Esophagus muscularis mucosa (tissue), 4 donors: Measurements from ENCODE around the gene EFCC1. TPM values are rescaled to one million over a fixed set of nuclear protein-coding genes. Genes with fewer than 3 reads are reported as not detected.
A peak's percentile ranks its signal among the peaks of the same experiment; 100 is the strongest.

Experiments used
- DNase-seq: peaks from one replicate; pipeline ENCODE4 v3.0.0-alpha.2; 2017; ENCODE audit errors: extremely low spot score
- H3K27ac ChIP-seq, 4 donors: fragments of 200-600 bp; sonication (generic); replicated peaks in 1 of 4; 1 replicate in 3 of 4; 2 replicates in 1 of 4; pipeline ENCODE4 v1.5.1; 2016 to 2019; ENCODE audit warnings: mild to moderate bottlenecking in 1 of 4
- H3K27me3 ChIP-seq, 4 donors: fragments of 200-600 bp; sonication (generic); one replicate each; pipeline versions ENCODE4 v1.5.1 to v1.6.0; 2016 to 2019
- H3K36me3 ChIP-seq, 4 donors: fragments of 200-600 bp; sonication (generic); one replicate each; pipeline ENCODE4 v1.5.1; 2016 to 2019
- H3K4me1 ChIP-seq, 4 donors: fragments of 200-600 bp; sonication (generic); one replicate each; pipeline ENCODE4 v1.5.1; 2016 to 2019
- H3K4me3 ChIP-seq, 4 donors: fragments of 200-600 bp; sonication (generic); 1 replicate in 2 of 4; 2 replicates in 2 of 4; pipeline ENCODE4 v1.5.1; 2016 to 2019; ENCODE audit warnings: mild to moderate bottlenecking in 4 of 4, moderate library complexity in 1 of 4
- H3K9me3 ChIP-seq, 4 donors: fragments of 200-600 bp; sonication (generic); 1 replicate in 3 of 4; 2 replicates in 1 of 4; pipeline ENCODE4 v1.5.1; 2016 to 2019
- CTCF ChIP-seq, 3 experiments: fragments of 200-600 bp in 2 of 3; fragments of 450-650 bp in 1 of 3; sonication (generic) in 2 of 3; IDR thresholded peaks; one replicate each; pipeline ENCODE4 v1.5.1; 2017 to 2019; ENCODE audit warnings: antibody characterized with exemption in 3 of 3, mild to moderate bottlenecking in 2 of 3, moderate library complexity in 1 of 3
- EP300 ChIP-seq: sonication (generic); formaldehyde crosslinking; IDR thresholded peaks from one replicate; pipeline ENCODE4 v1.6.1; 2017; ENCODE audit warnings: antibody characterized with exemption
- POLR2A ChIP-seq: fragments of 450-650 bp; IDR thresholded peaks from one replicate; pipeline ENCODE4 v1.6.1; 2017; ENCODE audit warnings: antibody characterized with exemption, moderate library complexity, mild to moderate bottlenecking, low read depth
- POLR2AphosphoS5 ChIP-seq, 2 donors: sonication (generic); formaldehyde crosslinking; IDR thresholded peaks; one replicate each; pipeline ENCODE4 v1.6.1; 2017; ENCODE audit warnings: antibody characterized with exemption in 2 of 2
- WGBS: methylation state at CpG from one replicate; pipeline ENCODE4 v1.1.5; 2018; 5-methylcytosine and 5-hydroxymethylcytosine counted together
- intact Hi-C: fragments of 100-400 bp; cut with DNase I; formaldehyde crosslinking; loops from one replicate; pipeline ENCODE4 v1.15.1; 2023
- total RNA-seq, 4 donors: library from RNA; depleted of rRNA; stranded (reverse); fragments of >200 nt; gene quantifications; one replicate each; pipeline versions ENCODE4 v1.1.0 to v1.2.1, GENCODE V29; 2016

EFCC1 gene
- total RNA-seq, 4 donors from 2014 or later = 5.8 to 15.8 (median 7.9) TPM

GRCh38 chr3:129019266-129019665 lies 18.2 kb downstream of the EFCC1 start:
- no peak for DNase-seq
- no peaks in the 10 kb centered on the region for H3K36me3 ChIP-seq
- H3K4me1 ChIP-seq = peaks cover 38 to 70% (median 54%) of the 10 kb centered on the region in 4 donors
- H3K27me3 ChIP-seq = no peaks in the 10 kb centered on the region
- H3K9me3 ChIP-seq = no peaks in the 10 kb centered on the region
- H3K27ac ChIP-seq = peak overlapping the region in 1 of 4 donors; percentile 15
- TF ChIP-seq CTCF (IDR thresholded peaks at IDR 0.05) (no peak), EP300 (no peak), POLR2A (no peak)
- no peak overlapping the region for H3K4me3 ChIP-seq
- intact Hi-C loops = no loop called here
- 91% methylated on average over 3 of the region's 3 CpGs for WGBS

GRCh38 chr3:129020691-129021090 lies 19.6 kb downstream of the EFCC1 start:
- H3K4me1 ChIP-seq = peaks cover 40 to 70% (median 53%) of the 10 kb centered on the region in 4 donors
- intact Hi-C loops = no loop called here
- no peak overlapping the region for H3K4me3 ChIP-seq
- DNase-seq = no peak
- TF ChIP-seq CTCF (IDR thresholded peaks at IDR 0.05) (no peak), EP300 (no peak), POLR2A (no peak), POLR2AphosphoS5 (IDR thresholded peaks at IDR 0.05) (no peak)
- H3K9me3 ChIP-seq = no peaks in the 10 kb centered on the region
- 70% methylated on average over 2 of the region's 5 CpGs for WGBS
- no peaks in the 10 kb centered on the region for H3K27me3 ChIP-seq
- H3K36me3 ChIP-seq = no peaks in the 10 kb centered on the region
- peak overlapping the region in 3 of 4 donors; percentile 6 to 59 (median 7) for H3K27ac ChIP-seq

GRCh38 chr3:129021140-129021551 lies 20.0 kb downstream of the EFCC1 start:
- H3K9me3 ChIP-seq = no peaks in the 10 kb centered on the region
- peak overlapping the region in 2 of 4 donors; percentile 6 to 59 for H3K27ac ChIP-seq
- no peak for TF ChIP-seq CTCF (IDR thresholded peaks at IDR 0.05)
- no peak for TF ChIP-seq EP300
- TF ChIP-seq POLR2A = no peak
- TF ChIP-seq POLR2AphosphoS5 (IDR thresholded peaks at IDR 0.05) = no peak
- H3K36me3 ChIP-seq = no peaks in the 10 kb centered on the region
- intact Hi-C loops = no loop called here
- no peaks in the 10 kb centered on the region for H3K27me3 ChIP-seq
- H3K4me3 ChIP-seq = no peak overlapping the region
- peaks cover 40 to 70% (median 53%) of the 10 kb centered on the region in 4 donors for H3K4me1 ChIP-seq
- no peak for DNase-seq
- WGBS = 64% methylated on average over 5 of the region's 6 CpGs

- Histone ChIP-seq H3K4me1 (peaks cover 39 to 71% (median 53%) of the 10 kb centered on the region in 4 donors), H3K36me3 (no peaks in the 10 kb centered on the region), H3K4me3 (no peak overlapping the region), H3K27me3 (no peaks in the 10 kb centered on the region), H3K9me3 (no peaks in the 10 kb centered on the region), H3K27ac (peak overlapping the region; percentile 54 to 71 (median 60))
- TF ChIP-seq POLR2AphosphoS5 (IDR thresholded peaks at IDR 0.05) (peak; percentile 73 to 87), EP300 (no peak), CTCF (IDR thresholded peaks at IDR 0.05) (no peak), POLR2A (no peak)
- WGBS = 56% methylated on average over 13 of the region's 15 CpGs
- intact Hi-C loops = no loop called here
- peak; percentile 94 for DNase-seq
These were observed 21.3 kb downstream of the EFCC1 start for GRCh38 chr3:129022114-129023007.
